HEK293 (cell line): Measurements from ENCODE around the gene NOC2L.

Experiments used
- ATF2 ChIP-seq: fragments of 450-650 bp; formaldehyde crosslinking; IDR thresholded peaks from 2 replicates; pipeline ENCODE4 v1.5.1; 2016; ENCODE audit warnings: missing biosample characterization, missing genetic modification characterization, low read depth
- ELK4 ChIP-seq: IDR thresholded peaks from 2 replicates; pipeline ENCODE4 v1.6.1; 2011; ENCODE audit warnings: mild to moderate bottlenecking, low read depth, low read length, borderline replicate concordance
- GLI2 ChIP-seq: fragments of 450-650 bp; formaldehyde crosslinking; IDR thresholded peaks from 2 replicates; pipeline ENCODE4; 2017; ENCODE audit warnings: missing biosample characterization, missing genetic modification characterization, low read depth, borderline replicate concordance
- GLIS1 ChIP-seq: fragments of 450-650 bp; formaldehyde crosslinking; IDR thresholded peaks from 2 replicates; pipeline ENCODE4 v1.5.1; 2016; ENCODE audit warnings: missing biosample characterization, missing genetic modification characterization
- HIC1 ChIP-seq: fragments of 450-650 bp; formaldehyde crosslinking; IDR thresholded peaks from 2 replicates; pipeline ENCODE4 v1.5.1; 2016; ENCODE audit warnings: missing biosample characterization, missing genetic modification characterization
- KLF16 ChIP-seq: fragments of 450-650 bp; formaldehyde crosslinking; IDR thresholded peaks from 2 replicates; pipeline ENCODE4 v1.5.1; 2017; ENCODE audit warnings: missing biosample characterization, missing genetic modification characterization
- MZF1 ChIP-seq: fragments of 450-650 bp; formaldehyde crosslinking; IDR thresholded peaks from 2 replicates; pipeline ENCODE4 v1.5.1; 2017; ENCODE audit warnings: missing biosample characterization, missing genetic modification characterization, borderline replicate concordance
- OSR2 ChIP-seq: fragments of 450-650 bp; formaldehyde crosslinking; IDR thresholded peaks from 2 replicates; pipeline ENCODE4 v1.5.1; 2016; ENCODE audit warnings: missing biosample characterization, missing genetic modification characterization
- REPIN1 ChIP-seq: fragments of 450-650 bp; formaldehyde crosslinking; IDR thresholded peaks from 2 replicates; pipeline ENCODE4 v1.5.1; 2017; ENCODE audit warnings: missing biosample characterization, missing genetic modification characterization, low read depth
- TCF7L2 ChIP-seq: IDR thresholded peaks from 2 replicates; pipeline ENCODE4 v1.6.1; 2011; ENCODE audit warnings: low read depth, mild to moderate bottlenecking, inconsistent platforms, low read length, moderate library complexity, borderline replicate concordance
- ZBTB10 ChIP-seq: fragments of 450-650 bp; formaldehyde crosslinking; IDR thresholded peaks from 2 replicates; pipeline ENCODE4 v1.5.1; 2016; ENCODE audit warnings: missing biosample characterization, missing genetic modification characterization
- ZBTB48 ChIP-seq: fragments of 450-650 bp; formaldehyde crosslinking; IDR thresholded peaks from 2 replicates; pipeline ENCODE4 v1.5.1; 2016; ENCODE audit warnings: missing biosample characterization, missing genetic modification characterization
- ZBTB8A ChIP-seq: fragments of 450-650 bp; formaldehyde crosslinking; IDR thresholded peaks from 2 replicates; pipeline ENCODE4 v1.5.1; 2016; ENCODE audit warnings: missing biosample characterization, missing genetic modification characterization
- ZEB2 ChIP-seq: fragments of 450-650 bp; formaldehyde crosslinking; IDR thresholded peaks from 2 replicates; pipeline ENCODE4 v1.5.1; 2016; ENCODE audit warnings: missing biosample characterization, missing genetic modification characterization
- ZNF121 ChIP-seq: fragments of 450-650 bp; formaldehyde crosslinking; IDR thresholded peaks from 2 replicates; pipeline ENCODE4 v1.5.1; 2016; ENCODE audit warnings: missing biosample characterization, missing genetic modification characterization
- ZNF18 ChIP-seq: fragments of 450-650 bp; formaldehyde crosslinking; IDR thresholded peaks from 2 replicates; pipeline ENCODE4 v1.5.1; 2016; ENCODE audit warnings: missing biosample characterization, missing genetic modification characterization
- ZNF26 ChIP-seq: fragments of 450-650 bp; formaldehyde crosslinking; IDR thresholded peaks from 2 replicates; pipeline ENCODE4 v1.5.1; 2016; ENCODE audit warnings: missing biosample characterization, missing genetic modification characterization
- ZNF311 ChIP-seq: fragments of 450-650 bp; formaldehyde crosslinking; IDR thresholded peaks from 2 replicates; pipeline ENCODE4 v1.5.1; 2017; ENCODE audit warnings: missing biosample characterization, missing genetic modification characterization, borderline replicate concordance
- ZNF585B ChIP-seq: fragments of 450-650 bp; formaldehyde crosslinking; IDR thresholded peaks from 2 replicates; pipeline ENCODE4 v1.5.1; 2016; ENCODE audit warnings: missing biosample characterization, missing genetic modification characterization
- ZNF623 ChIP-seq: fragments of 450-650 bp; formaldehyde crosslinking; IDR thresholded peaks from 2 replicates; pipeline ENCODE4 v1.5.1; 2016; ENCODE audit warnings: missing biosample characterization, missing genetic modification characterization
- ZNF658 ChIP-seq: fragments of 450-650 bp; formaldehyde crosslinking; IDR thresholded peaks from 2 replicates; pipeline ENCODE4; 2016; ENCODE audit warnings: missing biosample characterization, missing genetic modification characterization
- ZNF692 ChIP-seq: fragments of 450-650 bp; formaldehyde crosslinking; IDR thresholded peaks from 2 replicates; pipeline ENCODE4 v1.5.1; 2016; ENCODE audit warnings: missing biosample characterization, missing genetic modification characterization
- ZNF785 ChIP-seq: fragments of 450-650 bp; formaldehyde crosslinking; IDR thresholded peaks from 2 replicates; pipeline ENCODE4 v1.5.1; 2016; ENCODE audit warnings: missing biosample characterization, missing genetic modification characterization
- ZSCAN23 ChIP-seq: fragments of 450-650 bp; formaldehyde crosslinking; IDR thresholded peaks from 2 replicates; pipeline ENCODE4 v1.5.1; 2016; ENCODE audit warnings: missing biosample characterization, missing genetic modification characterization
- ZSCAN4 ChIP-seq: fragments of 450-650 bp; formaldehyde crosslinking; IDR thresholded peaks from 2 replicates; pipeline ENCODE4 v1.5.1; 2017; ENCODE audit warnings: missing biosample characterization, missing genetic modification characterization
- ZXDB ChIP-seq: fragments of 450-650 bp; formaldehyde crosslinking; IDR thresholded peaks from 2 replicates; pipeline ENCODE4 v1.5.1; 2016; ENCODE audit warnings: missing biosample characterization, missing genetic modification characterization

NOC2L gene

GRCh38 chr1:938711-939489 lies 20.2 kb downstream of the NOC2L start (continued):
- TF ChIP-seq ZNF623 (tag by site-specific recombination) (no peak), ZBTB8A (tag by site-specific recombination) (peak; percentile 44), REPIN1 (tag by site-specific recombination) (no peak), ZNF121 (tag by site-specific recombination) (no peak), ZNF18 (no peak), ZXDB (tag by site-specific recombination) (no peak), GLIS1 (tag by site-specific recombination) (peak; percentile 5), ZSCAN23 (tag by site-specific recombination) (no peak), ZEB2 (peak; percentile 38; the same call in 1 of the 2 replicates), ELK4 (no peak), HIC1 (tag by site-specific recombination) (0 out of 2 replicates have a peak, but pooled peaks have one; percentile 6), MZF1 (tag by site-specific recombination) (no peak), ATF2 (no peak), GLI2 (no peak), ZNF692 (peak; percentile 91), ZNF585B (tag by site-specific recombination) (no peak), KLF16 (tag by site-specific recombination) (no peak), TCF7L2 (no peak), ZNF785 (tag by site-specific recombination) (no peak), ZBTB10 (0 out of 2 replicates have a peak, but pooled peaks have one; percentile 10), OSR2 (tag by site-specific recombination) (peak; percentile 74), ZNF26 (no peak), ZNF658 (tag by site-specific recombination) (no peak), ZSCAN4 (tag by site-specific recombination) (no peak), ZBTB48 (no peak), ZNF311 (no peak)
